HG03097 (cell line): ENCODE measurements around the gene PNMA8C.
"Not testable (repeated sequence)": the region's sequence is repeated elsewhere in the genome, so short reads cannot be mapped to it uniquely, and the experiment has no call there.

Source experiments
- ATAC-seq: cut with Tn5 transposase; IDR thresholded peaks from one replicate; pipeline ENCODE4 v1.9.1; 2021; ENCODE audit not compliant: unreplicated experiment, low FRiP score

The PNMA8C gene

DNA sequence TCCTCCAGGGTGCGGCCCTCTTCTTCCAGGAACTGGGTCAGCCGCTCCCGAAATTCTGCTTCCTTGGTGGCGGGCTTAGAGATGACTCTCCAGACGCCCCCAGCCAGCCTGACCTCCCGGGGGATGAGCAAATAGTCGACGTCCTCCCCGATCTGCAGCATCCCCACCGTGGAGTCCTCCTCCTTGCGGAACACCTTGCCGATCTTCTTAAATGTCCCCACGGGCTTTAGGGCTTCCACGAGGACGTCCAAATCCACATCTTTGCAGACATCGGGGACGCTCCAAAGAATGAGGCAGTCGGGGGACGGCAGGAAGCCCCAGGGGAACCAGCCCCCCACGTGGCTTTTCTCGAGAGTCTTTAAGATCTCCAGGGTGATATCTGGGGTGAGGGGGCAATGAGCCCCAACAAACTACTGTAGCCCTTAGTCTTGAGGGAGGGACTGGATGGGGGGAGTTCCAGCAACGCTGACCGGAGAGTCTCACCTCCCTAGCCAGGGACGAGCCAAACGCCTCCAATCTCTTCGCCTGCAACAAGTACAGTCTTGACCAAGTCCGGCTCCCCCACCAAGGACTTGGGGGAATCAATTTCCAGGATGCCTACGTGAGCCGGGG is 16.0 kb downstream of the PNMA8C start:
- no peak for ATAC-seq

DNA sequence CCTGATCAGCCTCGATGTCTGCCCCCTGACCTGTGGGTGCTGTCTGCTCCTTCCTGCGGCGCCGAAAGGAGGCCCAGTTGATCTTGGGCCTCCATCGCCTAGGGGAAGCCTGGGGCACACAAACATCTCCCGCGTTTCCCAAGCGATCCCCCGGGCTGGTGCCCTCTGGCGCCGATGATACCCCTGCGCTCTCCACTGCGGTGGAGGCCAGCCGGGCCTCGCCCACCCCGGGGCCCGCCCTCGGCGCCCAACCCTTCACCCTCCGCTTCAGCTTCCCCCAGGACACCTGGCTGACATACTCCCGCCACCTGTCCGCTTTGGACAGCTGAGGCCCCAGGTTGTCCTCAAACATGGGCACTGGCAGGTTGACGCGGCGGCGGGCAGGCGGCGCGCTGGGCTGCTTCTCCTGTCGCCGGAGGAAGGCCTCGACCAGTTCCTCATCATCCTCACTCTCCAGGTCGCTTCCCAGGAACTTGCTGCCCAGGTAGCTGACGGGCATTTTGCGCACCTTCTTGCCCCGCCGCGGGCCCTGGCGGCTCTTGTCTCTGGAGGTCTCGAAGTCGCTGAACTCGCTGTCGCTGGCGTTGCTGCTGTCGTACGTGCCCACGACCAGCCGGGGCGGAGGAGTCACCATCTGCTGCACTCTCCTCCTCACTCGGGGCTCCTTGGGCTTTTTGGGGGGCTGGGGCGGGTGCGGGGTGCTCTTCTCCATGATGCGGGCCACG is 16.6 kb downstream of the PNMA8C start:
- no peak for ATAC-seq

GRCh38 chr19:46411088-46411924 is 17.4 kb downstream of the PNMA8C start:
- no peak for ATAC-seq

DNA sequence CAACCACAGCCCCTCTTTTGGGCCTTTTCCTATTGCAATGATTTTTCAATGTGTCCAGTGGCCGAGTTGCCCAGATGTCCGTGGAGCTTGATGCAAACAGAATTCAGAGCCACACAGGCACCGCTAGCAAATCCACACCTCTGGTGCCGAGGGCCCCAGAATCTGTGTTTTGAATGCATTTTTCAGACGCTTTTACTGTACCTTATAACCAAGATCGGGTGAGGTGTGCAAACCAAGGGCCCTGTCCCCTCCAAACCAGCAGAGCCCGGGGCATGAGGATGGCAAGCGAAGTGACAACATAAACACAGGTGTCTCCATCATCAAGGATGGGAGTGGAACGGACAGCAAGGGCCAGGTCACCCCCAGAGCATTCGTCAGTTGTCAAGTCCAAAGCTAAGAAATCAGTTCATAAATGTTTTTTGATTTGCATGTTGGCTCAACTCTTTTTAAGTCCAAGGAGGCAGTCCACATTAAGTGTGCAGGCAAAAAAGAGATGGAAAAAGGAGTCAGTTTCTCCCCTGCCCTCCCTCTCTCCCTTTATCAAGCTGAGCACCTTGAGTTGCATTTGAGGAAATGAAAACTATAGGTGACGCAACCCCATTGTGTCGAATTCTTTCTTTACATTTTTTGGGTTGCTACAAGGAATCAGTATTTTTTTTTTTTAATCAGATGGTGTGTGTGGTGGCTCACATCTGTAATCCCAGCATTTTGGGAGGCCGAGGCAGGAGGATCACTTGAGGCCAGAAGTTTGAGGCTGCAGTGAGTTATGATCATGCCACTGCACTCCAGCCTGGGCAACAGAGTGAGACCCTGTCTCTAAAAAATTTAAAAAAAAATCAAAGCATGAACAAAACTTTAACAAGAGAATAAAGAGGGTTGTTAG is 18.3 kb downstream of the PNMA8C start:
- ATAC-seq: no peak

DNA sequence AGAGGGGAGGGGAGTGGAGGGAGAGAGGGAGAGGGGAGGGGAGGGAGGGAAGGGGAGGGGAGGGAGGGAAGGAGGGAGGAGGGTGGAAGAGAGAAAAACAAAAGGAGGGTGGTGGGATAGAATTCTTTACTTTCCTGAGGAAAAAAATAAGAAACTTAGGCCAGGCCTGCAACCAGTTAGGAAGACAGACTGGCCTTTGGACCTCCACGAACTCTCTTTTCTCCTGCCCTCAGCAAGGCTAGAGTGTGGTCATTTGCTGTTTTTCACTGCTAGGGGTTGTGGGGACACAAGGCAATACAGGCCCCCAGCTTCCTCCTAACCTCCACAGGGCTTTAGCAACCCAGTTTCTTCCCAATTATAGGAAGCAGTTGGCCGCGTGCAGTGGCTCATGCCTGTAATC is 19.5 kb downstream of the PNMA8C start:
- no peak for ATAC-seq

DNA sequence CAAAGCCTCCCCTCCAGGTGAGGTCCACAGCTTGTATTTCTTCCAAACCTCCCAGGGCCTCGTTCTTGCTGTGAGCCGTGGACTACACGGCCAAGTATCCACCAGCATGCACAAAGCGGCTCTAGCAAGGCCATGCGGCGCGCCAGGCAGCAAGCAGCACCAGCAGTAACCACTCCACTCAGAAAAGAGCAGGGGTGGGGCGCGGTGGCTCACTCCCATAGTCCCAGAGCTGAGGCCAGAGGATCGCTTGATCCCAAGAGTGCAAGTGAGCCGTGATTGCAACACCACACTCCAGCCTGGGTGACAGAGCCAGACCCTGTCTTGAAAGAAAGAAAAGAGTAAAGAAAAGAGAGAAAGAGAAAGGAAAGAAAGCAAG is 20.1 kb downstream of the PNMA8C start:
- no peak for ATAC-seq

- no peak for ATAC-seq
These were observed 20.7 kb downstream of the PNMA8C start for GRCh38 chr19:46407856-46408663.

- ATAC-seq: no peak
These were observed 21.8 kb downstream of the PNMA8C start for GRCh38 chr19:46406976-46407375.

DNA sequence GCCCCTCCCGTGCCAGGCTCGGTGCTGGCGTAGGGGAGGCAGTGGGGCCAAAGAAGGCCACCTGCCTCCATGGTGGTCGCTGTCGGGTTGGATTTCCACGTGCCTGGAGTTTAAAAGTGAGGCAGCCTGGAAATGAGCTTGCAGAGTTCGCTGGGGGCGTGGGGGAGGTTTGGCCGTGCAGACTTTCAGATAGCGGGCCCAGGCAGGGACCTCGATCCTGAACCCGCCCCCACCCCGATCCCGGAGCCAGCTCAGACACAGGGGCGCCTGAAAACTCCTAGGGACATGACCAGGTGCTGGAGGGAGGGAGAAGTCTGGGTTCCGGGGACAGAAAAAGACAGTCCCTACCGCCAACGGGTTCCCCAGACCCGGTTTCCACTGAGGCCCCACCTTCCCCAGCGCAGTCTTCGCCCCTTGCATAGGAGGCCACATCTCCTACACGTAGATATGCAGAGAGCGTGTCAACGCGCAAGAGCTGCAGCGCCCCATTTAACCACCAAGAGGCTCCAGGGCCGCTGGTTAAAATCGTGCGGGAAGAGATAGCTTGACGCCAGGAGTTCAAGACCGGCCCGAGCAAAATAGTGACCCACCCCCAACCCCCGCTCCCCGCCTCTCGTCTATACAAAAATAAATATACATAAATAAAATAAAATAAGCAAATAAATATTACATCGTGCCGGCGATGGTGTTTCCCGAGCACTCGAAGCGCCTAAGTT is 23.8 kb downstream of the PNMA8C start:
- no peak for ATAC-seq

GRCh38 chr19:46404055-46404752 is 24.5 kb downstream of the PNMA8C start:
- ATAC-seq: no peak

DNA sequence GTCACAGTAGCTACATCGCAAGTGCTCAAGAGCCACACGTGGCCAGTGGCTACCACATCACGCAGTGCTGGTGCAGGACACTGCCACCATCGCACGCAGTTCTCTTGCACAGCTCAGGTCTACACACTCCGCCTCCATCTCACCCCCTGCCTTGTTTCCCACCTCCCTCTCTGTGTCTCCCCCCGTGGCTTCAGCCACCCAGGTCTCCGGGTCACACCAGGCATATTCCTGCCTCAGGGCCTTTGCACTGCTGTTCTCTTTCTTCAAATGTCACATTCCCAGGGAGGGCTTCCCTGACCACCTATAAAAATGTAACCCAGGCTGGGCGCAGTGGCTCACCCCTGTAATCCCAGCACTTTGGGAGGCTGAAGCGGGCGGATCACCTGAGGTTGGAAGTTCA is 26.0 kb downstream of the PNMA8C start:
- no peak for ATAC-seq

GRCh38 chr19:46397801-46398479 is 30.8 kb downstream of the PNMA8C start:
- not testable (repeated sequence) for ATAC-seq

DNA sequence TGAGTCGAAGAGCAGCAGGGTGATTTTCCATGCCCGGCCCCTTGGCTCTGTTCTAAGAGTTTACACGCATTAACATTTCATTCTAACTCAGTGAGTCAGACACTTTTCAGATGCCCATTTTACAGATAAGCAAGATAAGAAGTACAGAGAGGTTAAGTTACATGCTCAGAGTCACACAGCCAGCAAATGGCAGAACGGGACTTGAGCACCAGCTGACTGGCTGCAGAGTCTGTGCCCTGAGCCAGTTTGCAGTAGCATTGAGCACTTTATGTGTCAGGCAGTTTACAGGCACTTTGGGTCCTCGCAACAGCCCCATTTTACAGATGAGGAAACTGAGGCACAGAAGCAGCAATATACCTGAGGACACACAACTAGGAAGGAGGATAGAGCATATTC is 34.3 kb downstream of the PNMA8C start:
- no peak for ATAC-seq

DNA sequence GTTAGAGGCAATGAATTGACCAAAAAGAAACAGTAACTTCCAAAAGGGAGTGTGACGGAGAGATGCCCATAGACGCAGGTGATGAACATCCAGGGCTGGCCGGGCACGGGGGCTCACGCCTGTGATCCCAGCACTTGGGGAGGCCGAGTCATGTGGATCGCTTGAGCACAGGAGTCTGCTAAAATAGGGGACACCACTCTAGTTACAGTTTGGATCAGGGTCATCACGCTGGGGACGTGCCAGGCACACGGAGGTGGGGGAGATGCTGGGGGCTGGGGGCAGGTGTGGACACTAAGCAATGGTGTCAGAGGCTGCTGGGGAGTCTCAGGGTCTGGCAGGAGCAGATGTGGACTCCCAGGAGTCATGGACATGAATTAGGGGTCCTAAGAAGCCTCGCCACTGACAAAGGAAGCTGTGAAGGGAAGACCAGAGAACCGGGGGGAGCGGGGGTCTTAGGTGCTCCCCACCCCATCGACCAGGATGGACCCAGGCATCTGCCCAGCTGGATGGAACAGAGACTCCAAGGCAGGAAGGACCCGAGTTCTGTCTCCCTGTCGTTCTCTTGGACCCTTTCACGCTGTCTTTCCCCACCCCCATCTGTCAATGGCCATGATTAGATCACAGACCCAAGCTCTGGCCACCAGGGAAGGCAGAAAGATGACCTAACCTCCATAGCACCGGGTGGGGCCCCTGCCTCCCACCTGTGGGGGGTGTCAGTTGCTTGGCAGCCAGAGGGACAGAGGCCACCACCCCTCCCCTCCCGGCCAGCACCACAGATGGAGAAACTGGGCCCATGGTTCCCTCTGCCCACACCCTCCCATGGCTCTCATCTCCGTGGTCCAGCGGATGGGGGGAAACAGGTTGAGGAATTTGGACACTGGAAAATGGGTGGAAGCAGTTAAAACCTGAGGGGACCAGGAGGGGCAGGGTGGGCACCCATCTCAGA is 35.0 kb downstream of the PNMA8C start:
- no peak for ATAC-seq

DNA sequence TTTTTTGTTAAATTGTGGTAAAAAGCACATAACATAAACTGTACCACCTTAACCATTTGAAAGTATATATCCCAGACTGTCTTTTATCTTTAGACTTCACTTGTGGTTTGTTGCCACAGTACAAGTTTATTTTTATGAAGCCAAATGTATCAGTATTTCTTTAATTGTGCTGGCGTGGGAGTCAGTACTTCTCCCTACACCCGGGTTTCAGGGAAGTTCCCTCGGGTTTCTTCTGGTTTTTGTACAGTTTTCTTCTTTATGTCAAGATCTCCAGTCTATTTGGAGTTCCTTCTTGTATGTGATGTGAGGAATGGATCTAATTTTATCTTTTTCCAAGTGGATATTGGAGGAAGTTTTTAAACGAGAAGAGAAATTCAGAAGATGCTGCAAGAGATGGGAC is 35.9 kb downstream of the PNMA8C start:
- ATAC-seq: no peak

- ATAC-seq: no peak
These were observed 36.4 kb downstream of the PNMA8C start for GRCh38 chr19:46392252-46392801.
